Bladder microvascular endothelial cell (primary cell): ENCODE data around the gene NCR3LG1. TPM values are rescaled to one million over a fixed set of nuclear protein-coding genes. Genes with fewer than 3 reads are reported as not detected.

ENCODE experiments used
- total RNA-seq: library from RNA; depleted of rRNA; stranded (reverse); fragments of >200 nt; gene quantifications from 2 replicates; pipeline ENCODE4 v1.2.3, GENCODE V29; 2014

Gene NCR3LG1
- total RNA-seq, result 1.1 and 2.1 TPM in 2 replicates

DNA sequence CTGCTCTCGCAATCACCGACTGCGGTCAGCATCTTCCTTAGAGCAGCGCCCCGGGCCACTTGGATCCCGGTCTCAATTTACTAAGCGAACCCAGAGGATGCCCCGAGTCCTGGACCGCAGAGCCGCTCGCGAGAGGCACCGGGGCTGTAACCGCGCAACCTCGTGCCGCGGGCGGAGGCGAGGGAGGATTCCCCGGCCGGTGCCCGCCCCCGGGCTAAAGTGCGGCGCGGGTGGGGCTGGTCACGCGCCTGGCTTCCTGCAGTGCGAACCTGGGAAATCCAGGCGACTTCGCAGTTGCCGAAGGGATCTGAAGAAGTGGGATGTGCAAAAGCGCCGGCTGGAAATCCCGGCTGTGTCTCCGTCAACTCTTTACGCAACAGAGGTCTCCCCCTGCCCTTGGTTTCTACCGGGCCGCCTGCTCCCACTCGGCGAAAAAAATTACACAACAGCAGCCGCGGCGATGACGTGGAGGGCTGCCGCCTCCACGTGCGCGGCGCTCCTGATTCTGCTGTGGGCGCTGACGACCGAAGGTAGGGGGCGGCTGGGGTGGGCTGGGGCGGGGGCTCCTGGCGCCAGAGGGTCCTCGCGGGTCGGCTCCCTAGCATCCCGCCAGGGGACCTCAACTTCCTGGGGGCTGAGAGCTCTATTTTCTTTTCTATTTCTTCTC, at the start of gene NCR3LG1:
NCR3LG1 (plus strand) TSS at position 291 of the 667 bp plus-strand sequence; CDS start at position 461, 170 bp downstream.

DNA sequence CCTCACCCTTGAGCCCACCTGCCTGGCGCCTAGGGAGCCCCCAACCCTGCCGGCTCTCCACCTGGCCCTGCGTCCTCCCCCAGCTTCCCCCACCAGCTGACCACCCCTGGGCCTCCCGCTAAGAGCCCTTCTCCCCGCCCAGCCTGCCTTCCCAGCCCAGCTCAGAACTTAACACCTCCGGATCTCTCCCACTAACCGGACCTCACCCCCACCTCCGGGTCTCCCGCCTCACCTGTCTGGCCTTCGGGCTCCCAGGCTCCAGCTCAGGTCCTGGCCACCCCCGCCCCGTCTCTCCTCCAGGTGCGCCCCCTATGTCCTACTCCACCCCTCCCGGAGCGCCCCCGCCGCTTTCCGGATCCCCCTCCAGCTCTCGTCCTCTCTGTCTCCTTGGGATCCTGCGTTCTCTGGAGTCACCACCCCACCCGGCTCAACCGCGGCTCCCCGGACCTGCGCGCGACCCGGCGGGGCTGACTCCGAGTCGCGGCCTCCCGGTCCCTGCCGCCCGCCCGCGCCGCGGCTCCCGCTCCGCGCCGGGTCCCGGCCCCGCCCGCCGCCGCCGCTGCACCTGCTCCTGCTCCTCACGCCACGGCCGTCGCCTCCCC, 37.1 kb downstream of the NCR3LG1 start, which contains the start of gene KCNJ11:
KCNJ11 (minus strand) TSS at position 51 of the 602 bp plus-strand sequence. CDS start 568 bp downstream, outside the sequence.

Other genes with a start within 250 kb of the NCR3LG1 start
- 44.0 and 73.1 TPM in 2 replicates for gene PIK3C2A, start 143.8 kb upstream of the NCR3LG1 start, total RNA-seq
- 55.0 and 61.2 TPM in 2 replicates for gene NUCB2, start 75.1 kb upstream of the NCR3LG1 start, total RNA-seq
- gene KCNJ11, start 36.9 kb downstream of the NCR3LG1 start, total RNA-seq, result 0.25 and 0.32 TPM in 2 replicates
- gene ABCC8, start 125.0 kb downstream of the NCR3LG1 start, total RNA-seq, result not detected in 2 replicates
- gene USH1C, start 192.6 kb downstream of the NCR3LG1 start, total RNA-seq, result not detected in 2 replicates
- gene OTOG, start 195.5 kb downstream of the NCR3LG1 start, total RNA-seq, result not detected in 2 replicates